ENCODE results near the gene IL17RA.

The IL17RA gene

GRCh38 chr22:17077255-17077654 lies 7.5 kb upstream of the IL17RA start:
- no peak overlapping the region for H3K4me3 ChIP-seq (ENCODE audit: low read depth, low read length)
- DNase-seq (ENCODE audit: low read depth) = no peak

- no peak overlapping the region for H3K4me3 ChIP-seq (ENCODE audit: low read depth, low read length)
- DNase-seq (ENCODE audit: low read depth) = no peak
Observed at GRCh38 chr22:17079572-17079971, 5.2 kb upstream of the IL17RA start.

DNA sequence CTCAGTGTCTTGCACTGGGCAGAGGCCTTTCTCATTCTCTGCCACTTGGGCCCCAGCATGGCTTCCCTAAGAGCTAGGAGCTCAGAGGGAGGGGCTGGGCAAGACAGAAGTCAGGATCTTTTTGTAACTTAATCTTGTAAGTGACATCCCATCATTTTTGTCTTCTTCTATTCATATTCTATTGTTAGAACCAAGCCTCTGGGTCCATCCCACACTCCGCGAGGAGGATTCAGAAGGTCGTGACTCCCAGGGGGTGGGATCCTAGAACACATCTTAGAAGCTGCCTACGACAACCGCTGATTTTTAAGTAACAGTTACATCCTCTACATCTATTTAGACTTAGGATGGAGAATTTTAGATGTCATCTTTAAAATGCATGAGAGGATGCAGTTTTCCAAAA lies 1.5 kb upstream of the IL17RA start:
- DNase-seq (ENCODE audit: low read depth) = no peak
- H3K4me3 ChIP-seq (ENCODE audit: low read depth, low read length) = no peak overlapping the region

GRCh38 chr22:17083811-17084441 lies 874 bp upstream of the IL17RA start:
- peak overlapping the region; percentile 86 for H3K4me3 ChIP-seq (ENCODE audit: low read depth, low read length)
- DNase-seq (ENCODE audit: low read depth) = no peak

GRCh38 chr22:17085277-17086181 lies 729 bp downstream of the IL17RA start:
- peak overlapping the region; percentile 86 for H3K4me3 ChIP-seq (ENCODE audit: low read depth, low read length)
- DNase-seq (ENCODE audit: low read depth) = no peak

DNA sequence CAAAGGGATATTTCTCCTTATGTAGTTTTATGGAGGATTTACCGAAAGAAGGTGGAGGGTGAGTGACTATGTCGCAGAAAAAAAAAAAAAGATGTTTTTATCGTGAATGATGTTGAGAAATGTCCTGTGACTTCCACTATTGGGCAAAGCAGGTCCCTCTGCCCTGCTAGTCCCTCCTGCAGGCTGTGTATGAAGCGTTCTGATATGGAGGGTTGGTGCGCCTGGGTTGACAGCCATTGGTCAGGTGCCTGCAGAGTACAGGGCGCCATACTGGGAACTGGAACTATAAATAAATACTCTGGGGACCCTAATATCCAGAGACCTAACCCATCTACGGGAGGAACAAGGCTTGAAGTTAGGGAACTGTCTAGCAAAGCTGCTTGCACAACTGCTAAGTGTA lies 1.5 kb downstream of the IL17RA start:
- DNase-seq (ENCODE audit: low read depth) = no peak
- H3K4me3 ChIP-seq (ENCODE audit: low read depth, low read length) = peak overlapping the region; percentile 86

- H3K4me3 ChIP-seq (ENCODE audit: low read depth, low read length) = no peak overlapping the region
- no peak for DNase-seq (ENCODE audit: low read depth)
Observed at GRCh38 chr22:17086788-17087497, 2.1 kb downstream of the IL17RA start.

DNA sequence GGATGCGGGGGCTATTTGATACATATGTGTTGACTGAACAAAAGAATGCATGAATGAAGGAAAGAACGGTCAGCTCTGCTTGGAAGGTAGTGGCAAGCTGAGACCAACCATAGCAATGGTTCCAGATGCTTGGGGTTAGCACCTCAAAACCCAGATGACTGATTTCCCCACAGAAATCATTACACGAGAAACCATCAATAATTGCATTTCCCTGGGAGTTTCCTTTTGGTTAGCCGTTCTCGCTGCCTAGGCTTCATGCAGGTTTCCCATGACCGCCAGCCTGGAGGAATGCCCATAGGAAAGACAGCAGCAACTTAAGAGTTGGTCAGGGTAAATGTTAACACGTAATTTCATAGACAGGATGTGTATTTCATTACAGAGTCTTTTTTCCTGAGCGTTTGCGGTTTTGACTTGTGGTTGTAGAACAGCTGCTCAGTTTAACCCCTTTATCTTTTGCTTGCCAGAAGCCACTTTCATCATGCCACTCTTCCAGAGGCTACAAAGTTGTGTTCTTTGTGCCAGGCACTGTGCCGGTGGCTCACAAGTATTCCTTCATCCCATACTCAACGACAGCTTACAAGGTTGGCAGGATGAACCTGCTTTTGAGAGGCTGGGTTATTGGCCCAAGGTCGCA lies 2.8 kb downstream of the IL17RA start:
- peak; percentile 60 for DNase-seq (ENCODE audit: low read depth)
- H3K4me3 ChIP-seq (ENCODE audit: low read depth, low read length) = no peak overlapping the region

DNA sequence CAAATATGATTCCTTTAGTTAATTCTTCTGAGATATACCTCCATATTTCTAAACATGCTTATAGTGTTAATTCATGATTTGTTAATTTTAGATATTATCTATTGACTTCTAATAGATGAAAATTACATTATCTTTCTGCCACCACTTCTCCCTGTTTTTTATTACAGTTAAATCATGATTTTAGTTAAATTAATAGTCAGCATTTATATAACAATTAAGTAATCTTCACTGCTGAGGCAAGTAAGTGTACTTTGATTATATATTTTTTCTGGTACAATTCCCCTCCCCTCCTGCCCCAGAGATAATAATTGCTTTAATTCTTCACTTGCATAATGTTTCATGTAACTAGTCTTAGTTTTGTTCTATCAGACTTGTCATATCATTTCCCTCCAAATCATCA lies 5.8 kb downstream of the IL17RA start:
- H3K4me3 ChIP-seq (ENCODE audit: low read depth, low read length) = no peak overlapping the region
- no peak for DNase-seq (ENCODE audit: low read depth)

DNA sequence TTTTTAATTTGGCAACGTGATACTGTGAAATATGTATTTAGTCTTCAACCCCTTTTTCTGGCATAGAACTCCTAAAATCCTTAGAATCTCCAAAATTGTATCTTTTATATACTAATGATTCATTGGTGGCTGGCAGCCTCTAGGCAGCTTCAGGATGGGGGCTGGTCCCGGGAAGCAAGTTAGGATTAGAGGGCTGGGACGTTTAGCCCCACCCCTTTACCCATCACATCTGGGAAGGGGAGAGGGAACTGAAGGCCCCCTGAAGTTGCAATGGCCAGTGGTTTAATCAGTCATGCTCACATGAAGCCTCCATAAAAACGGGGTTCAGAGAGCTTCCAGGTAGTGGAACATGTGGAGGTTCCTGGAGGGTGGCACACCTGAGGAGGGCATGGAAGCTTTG lies 7.1 kb downstream of the IL17RA start:
- no peak for DNase-seq (ENCODE audit: low read depth)
- H3K4me3 ChIP-seq (ENCODE audit: low read depth, low read length) = no peak overlapping the region

DNA sequence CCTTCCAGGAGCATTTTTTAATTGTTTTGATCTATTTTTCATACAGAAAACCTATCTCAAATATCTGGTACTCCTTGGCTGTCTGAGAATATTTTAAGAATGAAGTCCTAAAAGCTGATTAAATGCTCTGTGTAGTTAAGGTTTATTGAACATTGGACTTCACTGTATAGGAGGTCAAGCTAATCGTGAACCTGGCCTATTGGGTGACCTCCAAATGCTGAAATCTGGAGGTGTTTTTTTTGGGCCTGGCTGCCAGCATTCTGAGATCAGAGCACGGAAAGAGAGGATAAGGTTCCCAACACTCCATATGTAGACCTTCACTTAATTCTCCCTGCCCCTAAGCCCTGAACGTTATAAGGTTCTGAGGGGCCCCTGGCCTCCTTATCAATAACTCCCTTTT lies 8.3 kb downstream of the IL17RA start:
- no peak overlapping the region for H3K4me3 ChIP-seq (ENCODE audit: low read depth, low read length)
- DNase-seq (ENCODE audit: low read depth) = no peak

- no peak overlapping the region for H3K4me3 ChIP-seq (ENCODE audit: low read depth, low read length)
- no peak for DNase-seq (ENCODE audit: low read depth)
Observed at GRCh38 chr22:17095538-17095937, 10.7 kb downstream of the IL17RA start.

- H3K4me3 ChIP-seq (ENCODE audit: low read depth, low read length) = no peak overlapping the region
- DNase-seq (ENCODE audit: low read depth) = no peak
Observed at GRCh38 chr22:17096071-17096470, 11.3 kb downstream of the IL17RA start.

GRCh38 chr22:17097062-17097461 lies 12.3 kb downstream of the IL17RA start:
- no peak for DNase-seq (ENCODE audit: low read depth)
- no peak overlapping the region for H3K4me3 ChIP-seq (ENCODE audit: low read depth, low read length)

- H3K4me3 ChIP-seq (ENCODE audit: low read depth, low read length) = no peak overlapping the region
- DNase-seq (ENCODE audit: low read depth) = no peak
Observed at GRCh38 chr22:17097701-17098100, 12.9 kb downstream of the IL17RA start.

GRCh38 chr22:17098379-17098819 lies 13.6 kb downstream of the IL17RA start:
- no peak overlapping the region for H3K4me3 ChIP-seq (ENCODE audit: low read depth, low read length)
- DNase-seq (ENCODE audit: low read depth) = no peak

GRCh38 chr22:17100621-17101020 lies 15.8 kb downstream of the IL17RA start:
- H3K4me3 ChIP-seq (ENCODE audit: low read depth, low read length) = no peak overlapping the region
- DNase-seq (ENCODE audit: low read depth) = no peak

DNA sequence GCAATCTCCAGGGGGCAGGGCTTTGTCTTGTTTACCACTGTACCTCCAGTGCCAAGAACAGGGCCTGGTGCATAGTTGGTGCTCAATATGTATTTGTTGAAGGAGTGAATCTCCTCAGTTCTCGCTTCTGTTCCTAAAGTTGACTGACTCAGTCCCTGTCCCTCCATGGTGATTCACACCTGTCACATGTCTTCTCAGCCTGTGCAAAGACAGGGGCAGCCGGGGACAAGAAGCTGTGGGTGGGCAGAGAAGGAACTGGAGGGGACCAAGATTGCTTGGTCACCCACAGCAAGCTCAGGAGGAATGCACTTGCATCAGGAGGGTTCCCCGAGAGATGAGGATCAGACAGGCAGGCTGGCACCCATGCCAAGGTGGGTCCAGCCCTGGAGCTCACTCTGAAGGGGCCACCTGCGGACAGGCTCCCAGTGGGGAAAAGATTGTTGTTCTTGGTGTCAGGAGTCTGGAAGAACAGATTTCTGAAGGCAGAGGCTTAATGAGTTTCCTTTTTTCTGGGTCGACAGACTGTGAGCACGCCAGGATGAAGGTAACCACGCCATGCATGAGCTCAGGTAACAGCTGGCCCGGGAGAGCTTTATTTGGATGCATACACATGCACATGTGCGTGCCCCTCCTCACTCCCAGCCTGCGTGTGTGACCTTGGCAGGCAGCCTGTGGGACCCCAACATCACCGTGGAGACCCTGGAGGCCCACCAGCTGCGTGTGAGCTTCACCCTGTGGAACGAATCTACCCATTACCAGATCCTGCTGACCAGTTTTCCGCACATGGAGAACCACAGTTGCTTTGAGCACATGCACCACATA lies 16.9 kb downstream of the IL17RA start:
- H3K4me3 ChIP-seq (ENCODE audit: low read depth, low read length) = no peak overlapping the region
- DNase-seq (ENCODE audit: low read depth) = no peak

- H3K4me3 ChIP-seq (ENCODE audit: low read depth, low read length) = no peak overlapping the region
Observed at GRCh38 chr22:17102297-17102667, 17.5 kb downstream of the IL17RA start.

More at GRCh38 chr22:17102297-17102667, 17.5 kb downstream of the IL17RA start:
- no peak for DNase-seq (ENCODE audit: low read depth)

Data from skeletal muscle cell (primary cell).